Thymus (tissue), 11 donors: ENCODE measurements around the gene C13orf46. TPM values are rescaled to one million over a fixed set of nuclear protein-coding genes. Genes with fewer than 3 reads are reported as not detected.

Source experiments
- DNase-seq, 9 donors: peaks; one replicate each; pipeline ENCODE4 v3.0.0-alpha.2; 2013; ENCODE audit warnings: low spot score in 9 of 9, low read depth in 6 of 9, missing footprints in 1 of 9
- H3K27ac ChIP-seq, 2 donors: one replicate each; pipeline ENCODE4 v1.5.1; 2013; ENCODE audit warnings: control low read depth in 1 of 2, low read depth in 1 of 2, low read length in 1 of 2, mild to moderate bottlenecking in 1 of 2, moderate library complexity in 1 of 2
- H3K27me3 ChIP-seq, 2 donors: one replicate each; pipeline ENCODE4 v1.5.1; 2013; ENCODE audit warnings: low read length in 1 of 2; ENCODE audit not compliant: control insufficient read depth in 2 of 2, insufficient read depth in 1 of 2
- H3K36me3 ChIP-seq, 2 donors: one replicate each; pipeline ENCODE4 v1.5.1; 2013; ENCODE audit warnings: low read length in 1 of 2, mild to moderate bottlenecking in 1 of 2, moderate library complexity in 1 of 2; ENCODE audit not compliant: control insufficient read depth in 2 of 2, insufficient read depth in 2 of 2
- H3K4me1 ChIP-seq, 2 donors: one replicate each; pipeline ENCODE4 v1.5.1; 2013; ENCODE audit warnings: low read length in 2 of 2; ENCODE audit not compliant: control insufficient read depth in 2 of 2, insufficient read depth in 2 of 2
- H3K4me3 ChIP-seq, 2 donors: one replicate each; pipeline ENCODE4 v1.5.1; 2013; ENCODE audit warnings: low read length in 2 of 2, control low read depth in 1 of 2, mild to moderate bottlenecking in 1 of 2
- H3K9me3 ChIP-seq, 2 donors: one replicate each; pipeline ENCODE4 v1.5.1; 2013; ENCODE audit warnings: low read length in 1 of 2, mild to moderate bottlenecking in 1 of 2; ENCODE audit not compliant: control insufficient read depth in 2 of 2, insufficient read depth in 1 of 2
- WGBS: extraction: QIAGEN DNeasy Blood & Tissue Kit; methylation state at CpG from one replicate; pipeline ENCODE4 v1.1.7; 2013; 5-methylcytosine and 5-hydroxymethylcytosine counted together
- polyA plus RNA-seq: library from polyadenylated mRNA; stranded (reverse); fragments of 200-250 nt; gene quantifications from one replicate; pipeline ENCODE4 v1.2.3, GENCODE V29; 2013
- total RNA-seq: library from RNA; stranded (reverse); fragments of 120-200 nt; gene quantifications from one replicate; pipeline ENCODE4 v1.2.4, GENCODE V29; 2013
- donor health status: healthy.

The C13orf46 gene
- total and polyA plus RNA-seq, 2 donors = 0.05 to 1.1 TPM

DNA sequence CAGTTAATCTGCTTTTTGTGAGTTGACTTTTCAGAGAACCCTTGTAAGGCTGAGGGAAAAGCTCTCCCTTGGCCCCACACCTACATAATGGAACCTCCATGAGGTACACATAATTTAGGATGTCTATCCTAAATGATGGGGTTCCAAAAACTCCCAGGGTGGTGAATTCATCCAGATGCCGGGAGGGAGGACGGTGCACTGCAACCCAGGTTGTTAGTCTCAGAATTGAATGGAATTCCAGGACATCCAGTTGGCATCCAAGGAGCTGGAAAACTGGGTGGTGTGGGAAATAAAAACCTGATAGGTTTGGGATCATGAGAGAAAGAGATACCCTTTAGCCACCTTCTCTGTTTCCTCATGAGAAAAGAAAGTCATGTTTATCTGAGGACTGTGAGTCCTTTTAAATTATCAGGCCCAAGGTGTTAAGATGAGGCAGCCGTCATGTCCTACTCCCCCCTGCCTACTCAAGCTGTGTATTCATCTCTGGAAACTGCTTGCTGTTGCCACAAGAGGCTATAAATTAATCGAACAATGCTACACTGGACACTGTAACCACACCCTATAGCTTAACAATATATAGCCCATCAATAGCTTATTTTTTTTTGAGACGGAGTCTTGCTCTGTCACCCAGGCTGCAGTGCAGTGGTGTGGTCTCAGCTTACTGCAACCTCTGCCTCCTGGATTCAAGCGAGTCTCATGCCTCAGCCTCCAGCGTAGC is 49.5 kb downstream of the C13orf46 start:
- Histone ChIP-seq H3K9me3 (peaks cover 1 to 13% of the 10 kb centered on the region in 2 donors), H3K27me3 (peaks cover 0 to 21% of the 10 kb centered on the region in 2 donors), H3K27ac (no peak overlapping the region), H3K4me1 (no peaks in the 10 kb centered on the region), H3K36me3 (no peaks in the 10 kb centered on the region), H3K4me3 (no peak overlapping the region)
- DNase-seq = no peak
- WGBS = 94% methylated on average over 7 of the region's 7 CpGs

DNA sequence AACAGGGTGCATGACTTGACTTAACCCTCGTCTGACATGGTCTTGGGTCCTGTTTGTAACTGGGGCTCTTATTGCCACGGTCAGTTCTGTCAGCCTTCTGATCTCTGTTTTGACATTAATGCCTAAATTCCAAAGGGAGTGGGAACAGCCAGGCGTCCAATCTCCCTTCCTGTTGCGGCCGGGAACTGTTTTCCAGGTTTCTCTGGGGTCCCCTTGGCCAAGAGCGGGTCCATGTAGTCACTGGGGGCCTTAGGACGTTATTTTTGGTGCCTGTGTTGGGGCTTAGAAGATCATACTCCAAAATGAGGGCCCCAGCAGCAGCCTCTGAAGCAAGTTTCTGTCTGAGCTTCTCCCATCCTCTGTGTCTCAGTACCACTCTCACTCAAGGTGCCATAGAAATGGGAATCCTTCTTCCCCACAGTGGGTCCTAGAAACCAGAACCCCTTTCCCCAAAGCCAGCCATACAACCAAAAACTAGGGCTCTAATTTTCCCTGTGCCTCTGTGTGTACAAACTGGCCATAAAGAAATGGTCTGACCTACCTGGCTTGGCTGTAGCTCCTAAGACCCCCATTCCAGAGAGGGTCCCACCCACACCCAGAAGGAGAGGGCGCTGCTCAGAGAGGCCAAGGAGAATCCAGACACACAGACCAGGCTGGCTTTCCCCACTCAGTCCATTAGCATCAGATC is 50.4 kb downstream of the C13orf46 start:
- Histone ChIP-seq H3K4me1 (no peaks in the 10 kb centered on the region), H3K4me3 (no peak overlapping the region), H3K9me3 (peaks cover 1 to 13% of the 10 kb centered on the region in 2 donors), H3K27ac (no peak overlapping the region), H3K36me3 (no peaks in the 10 kb centered on the region), H3K27me3 (peaks cover 0 to 21% of the 10 kb centered on the region in 2 donors)
- DNase-seq = no peak
- WGBS = 88% methylated on average over 8 of the region's 8 CpGs

DNA sequence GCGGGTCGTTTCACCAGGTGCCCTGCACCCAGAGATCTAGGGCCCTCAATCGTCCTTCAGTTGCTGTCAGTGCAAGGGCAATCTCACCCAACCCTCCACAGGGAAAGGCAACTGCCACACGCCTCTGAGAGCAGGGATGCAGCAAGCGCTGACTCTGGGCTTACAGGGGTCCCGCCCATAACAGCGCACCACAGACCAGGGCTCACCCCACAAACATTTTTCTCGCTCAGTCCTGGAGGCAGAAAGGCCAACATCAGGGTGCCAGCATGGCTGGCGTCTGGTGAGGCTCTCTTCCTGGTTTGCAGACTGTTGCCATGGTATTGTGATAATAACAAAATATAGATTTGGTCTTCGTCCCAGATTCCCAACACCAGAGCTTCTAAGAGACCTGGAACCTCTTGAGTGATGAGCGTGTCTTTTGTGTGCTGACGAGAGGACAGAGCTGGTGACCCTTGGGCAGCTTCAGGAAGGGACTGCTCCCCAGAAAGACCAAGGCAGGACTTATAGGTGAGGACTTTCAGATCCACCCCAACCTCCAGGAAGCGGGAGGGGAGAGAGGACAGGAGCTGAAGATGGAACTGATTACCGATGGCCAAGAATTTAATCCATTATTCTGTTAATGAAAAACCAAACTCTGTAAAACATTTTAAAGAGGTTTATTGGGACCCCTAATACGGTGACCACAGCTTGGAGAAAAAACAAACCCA is 51.3 kb downstream of the C13orf46 start:
- whole genome bisulfite sequencing = 91% methylated on average over 15 of the region's 15 CpGs
- Histone ChIP-seq H3K4me3 (no peak overlapping the region), H3K36me3 (no peaks in the 10 kb centered on the region), H3K4me1 (no peaks in the 10 kb centered on the region), H3K9me3 (peaks cover 1 to 13% of the 10 kb centered on the region in 2 donors), H3K27ac (no peak overlapping the region), H3K27me3 (peaks cover 0 to 14% of the 10 kb centered on the region in 2 donors)
- no peak for DNase-seq

DNA sequence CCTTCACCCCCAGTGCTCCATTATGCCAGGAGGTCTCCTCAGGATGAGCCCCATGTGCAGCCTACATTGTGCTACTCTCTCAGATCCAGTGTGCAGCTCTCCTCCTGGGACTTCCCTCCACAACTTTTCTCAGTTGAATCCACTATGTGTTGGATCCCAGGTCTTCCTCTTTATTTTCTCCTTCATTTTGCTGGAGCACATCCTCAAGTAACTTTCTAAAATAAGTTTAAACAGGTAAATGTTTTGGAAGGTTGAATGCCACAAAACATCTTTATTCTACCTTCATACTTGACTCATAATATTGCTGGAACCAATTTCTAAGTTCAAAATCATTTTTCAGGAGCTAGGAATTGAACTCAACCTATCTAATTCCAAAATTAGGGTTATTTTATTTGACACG is 52.1 kb downstream of the C13orf46 start:
- Histone ChIP-seq H3K36me3 (no peaks in the 10 kb centered on the region), H3K4me3 (no peak overlapping the region), H3K9me3 (peaks cover 1 to 13% of the 10 kb centered on the region in 2 donors), H3K27me3 (peaks cover 0 to 8% of the 10 kb centered on the region in 2 donors), H3K4me1 (no peaks in the 10 kb centered on the region), H3K27ac (no peak overlapping the region)
- WGBS = 100% methylated on average over 1 of the region's 1 CpG
- no peak for DNase-seq

DNA sequence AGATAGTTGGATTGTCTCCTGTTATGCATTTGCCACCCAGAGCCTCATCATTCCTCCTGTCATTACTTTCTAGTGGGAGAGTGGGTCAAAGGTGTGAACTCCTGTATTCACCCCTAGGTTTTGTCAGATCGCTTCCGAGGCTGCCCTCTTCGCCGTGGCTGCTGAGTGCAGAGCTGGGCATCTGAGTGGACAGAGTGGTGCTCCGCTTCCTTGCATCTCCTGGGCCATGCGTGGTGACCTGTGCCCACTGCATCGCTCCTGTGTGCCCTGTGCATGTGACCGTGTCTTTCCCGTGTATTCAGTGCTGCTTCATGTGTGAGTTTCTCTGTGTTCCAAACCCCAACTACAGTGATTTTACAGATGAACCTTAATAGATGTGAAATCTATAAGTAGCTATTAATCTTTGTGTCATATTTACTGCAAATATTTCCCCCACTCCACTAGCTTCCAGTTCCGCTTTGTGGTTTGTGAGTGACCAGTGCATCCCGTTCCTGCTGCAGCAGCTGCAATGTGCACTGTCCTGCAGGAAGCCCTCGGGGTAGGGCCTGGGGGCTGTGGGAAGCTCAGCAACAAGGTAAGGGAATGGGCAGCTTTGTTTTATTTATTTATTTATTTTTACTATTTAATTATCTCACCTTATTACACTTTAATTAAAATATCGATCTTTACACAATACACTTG is 53.1 kb downstream of the C13orf46 start:
- H3K9me3 ChIP-seq = peaks cover 1 to 13% of the 10 kb centered on the region in 2 donors
- 84% methylated on average over 13 of the region's 13 CpGs for WGBS
- no peak overlapping the region for H3K4me3 ChIP-seq
- H3K27ac ChIP-seq = no peak overlapping the region
- no peaks in the 10 kb centered on the region for H3K4me1 ChIP-seq
- H3K36me3 ChIP-seq = no peaks in the 10 kb centered on the region
- peaks cover 0 to 8% of the 10 kb centered on the region in 2 donors for H3K27me3 ChIP-seq
- no peak for DNase-seq

DNA sequence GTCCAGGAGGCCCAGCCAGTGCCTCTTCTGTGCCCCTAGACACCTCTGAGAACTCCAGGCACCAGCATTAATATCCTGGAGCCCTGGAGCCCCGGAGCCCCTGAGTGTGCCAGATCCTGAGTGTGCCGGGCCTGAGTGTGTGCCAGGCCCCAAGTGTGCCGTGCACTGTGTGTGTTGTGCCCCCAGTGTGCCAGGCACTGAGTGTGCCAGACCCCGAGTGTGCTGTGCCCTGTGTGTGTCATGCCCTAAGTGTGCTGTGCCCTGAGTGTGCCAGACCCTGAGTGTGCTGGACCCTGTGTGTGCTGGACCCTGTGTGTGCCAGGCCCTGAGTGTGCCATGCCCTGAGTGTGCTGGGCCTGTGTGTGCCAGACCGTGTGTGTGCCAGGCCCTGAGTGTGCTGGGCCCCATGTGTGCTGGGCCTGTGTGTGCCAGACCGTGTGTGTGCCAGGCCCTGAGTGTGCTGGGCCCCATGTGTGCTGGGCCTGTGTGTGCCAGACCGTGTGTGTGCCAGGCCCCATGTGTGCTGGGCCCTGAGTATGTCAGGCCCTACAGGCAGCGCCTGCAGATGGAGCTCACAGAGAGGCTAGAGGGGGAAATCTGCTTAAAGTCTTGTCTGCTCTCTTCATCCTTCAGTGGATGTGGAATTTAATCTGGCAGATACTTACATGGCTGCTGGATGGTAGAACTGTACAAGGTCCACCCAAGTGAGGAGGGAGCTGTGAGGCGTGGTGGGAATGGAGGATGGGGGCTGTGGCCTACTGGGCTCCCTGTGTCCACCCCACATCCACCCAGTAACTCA is 53.9 kb downstream of the C13orf46 start:
- 94% methylated on average over 9 of the region's 9 CpGs for WGBS
- Histone ChIP-seq H3K9me3 (peaks cover 1 to 13% of the 10 kb centered on the region in 2 donors), H3K4me3 (no peak overlapping the region), H3K36me3 (no peaks in the 10 kb centered on the region), H3K4me1 (no peaks in the 10 kb centered on the region), H3K27me3 (peaks cover 0 to 11% of the 10 kb centered on the region in 2 donors), H3K27ac (no peak overlapping the region)
- DNase-seq = no peak

DNA sequence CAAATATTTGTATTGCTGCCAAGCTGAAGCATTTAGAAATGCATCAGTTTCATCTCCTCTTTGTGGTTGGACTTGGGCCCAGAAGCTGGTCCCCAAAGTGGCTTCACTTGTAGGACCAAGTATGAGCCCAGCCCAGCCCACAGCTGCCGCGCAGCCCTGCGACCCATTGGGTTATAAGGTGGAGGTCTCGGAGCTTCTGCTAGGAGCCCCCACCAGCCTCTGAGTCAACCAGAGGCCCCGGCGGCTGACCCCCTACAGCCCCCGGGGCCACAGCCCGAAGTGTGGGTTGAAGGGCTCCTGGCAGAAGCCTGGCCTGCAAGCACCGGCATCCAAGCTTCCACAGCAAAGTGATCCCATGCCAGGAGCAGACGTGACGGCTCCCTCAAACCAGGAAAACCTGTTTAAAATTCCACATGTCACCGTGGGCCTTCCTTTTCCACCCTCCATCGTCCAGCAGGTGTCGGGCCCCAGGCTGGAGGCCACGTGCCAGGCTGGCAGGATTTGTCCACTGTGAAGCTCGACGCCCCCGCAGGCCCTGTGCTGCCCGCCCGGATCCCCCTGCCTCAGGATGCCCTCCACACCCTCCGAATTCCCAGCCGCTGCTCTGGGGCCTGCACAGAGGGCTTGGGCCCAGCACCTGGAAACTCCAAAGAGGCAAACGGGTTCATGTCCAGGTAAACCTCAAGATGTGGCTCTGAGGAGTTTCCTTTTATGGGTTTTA is 54.7 kb downstream of the C13orf46 start:
- no peak for DNase-seq
- no peak overlapping the region for H3K27ac ChIP-seq
- whole genome bisulfite sequencing = 96% methylated on average over 23 of the region's 23 CpGs
- H3K27me3 ChIP-seq = peaks cover 0 to 19% of the 10 kb centered on the region in 2 donors
- H3K36me3 ChIP-seq = no peaks in the 10 kb centered on the region
- no peaks in the 10 kb centered on the region for H3K4me1 ChIP-seq
- peaks cover 1 to 13% of the 10 kb centered on the region in 2 donors for H3K9me3 ChIP-seq
- no peak overlapping the region for H3K4me3 ChIP-seq

DNA sequence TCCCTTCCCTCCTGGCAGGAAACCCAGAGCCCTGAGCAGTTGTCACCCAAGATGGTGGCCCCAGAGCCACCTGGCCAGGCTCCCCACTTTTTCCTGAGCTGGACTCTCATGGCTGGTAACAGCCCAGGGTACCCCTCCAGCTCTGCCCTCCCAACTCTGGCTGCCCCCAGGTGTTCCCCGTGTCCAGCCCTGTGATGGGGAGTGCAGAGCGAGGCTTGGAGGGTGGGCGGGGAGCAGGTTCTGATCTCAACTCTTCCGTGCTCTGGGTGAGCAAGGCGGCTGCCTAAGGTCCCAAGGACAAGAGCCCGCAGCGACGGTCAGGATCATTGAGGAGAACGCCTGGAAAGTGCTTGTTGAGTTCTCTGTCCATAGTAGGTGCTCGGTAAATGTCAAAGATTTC is 55.3 kb downstream of the C13orf46 start:
- Histone ChIP-seq H3K27ac (no peak overlapping the region), H3K4me3 (no peak overlapping the region), H3K36me3 (no peaks in the 10 kb centered on the region), H3K27me3 (peaks cover 0 to 19% of the 10 kb centered on the region in 2 donors), H3K9me3 (peaks cover 1 to 13% of the 10 kb centered on the region in 2 donors), H3K4me1 (no peaks in the 10 kb centered on the region)
- WGBS = 98% methylated on average over 10 of the region's 10 CpGs
- no peak for DNase-seq
